Stimulated activated CD8-positive, alpha-beta memory T cell treated with anti-CD3 and anti-CD28 coated beads, Interleukin-2, amount 100 ng/mL, for 1 hour (primary cell): ENCODE results near the gene ARSG.
"Not testable (repeated sequence)": the region's sequence is repeated elsewhere in the genome, so short reads cannot be mapped to it uniquely, and the experiment has no call there.

Experiments
- DNase-seq, 2 donors: peaks; one replicate each; pipeline ENCODE4 v3.0.0-alpha.2; 2020; ENCODE audit warnings: low read depth in 2 of 2

ARSG gene

GRCh38 chr17:68396226-68397107, 105.2 kb downstream of the ARSG start:
- DNase-seq = no peak

GRCh38 chr17:68397108-68397536, 105.8 kb downstream of the ARSG start:
- no peak for DNase-seq

GRCh38 chr17:68398691-68399637, 107.7 kb downstream of the ARSG start:
- DNase-seq = no peak

GRCh38 chr17:68399638-68400403, 108.5 kb downstream of the ARSG start:
- DNase-seq = no peak

- DNase-seq = no peak
Observed at GRCh38 chr17:68400404-68400735, 109.1 kb downstream of the ARSG start.

DNA sequence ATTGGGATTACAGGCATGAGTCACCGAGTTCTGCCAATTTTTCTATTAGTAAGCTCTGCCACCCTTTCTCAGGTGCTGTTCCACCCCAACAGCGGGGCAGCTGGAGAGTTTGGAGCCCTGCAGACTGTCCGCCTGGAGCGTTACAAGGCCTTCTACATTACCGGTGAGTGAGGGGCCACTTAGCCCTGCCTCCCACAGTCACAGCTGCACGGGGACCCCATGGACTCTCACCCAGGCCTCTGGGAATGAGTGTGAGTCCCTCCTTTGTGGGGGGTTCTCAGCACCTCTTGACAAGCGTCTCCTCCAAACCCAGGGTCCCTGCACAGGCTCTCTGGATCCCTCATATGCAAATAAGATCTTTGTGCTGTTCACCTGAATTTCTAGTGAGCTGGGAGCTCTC, 110.0 kb downstream of the ARSG start:
- no peak for DNase-seq

GRCh38 chr17:68403122-68403521, 111.8 kb downstream of the ARSG start:
- no peak for DNase-seq

DNA sequence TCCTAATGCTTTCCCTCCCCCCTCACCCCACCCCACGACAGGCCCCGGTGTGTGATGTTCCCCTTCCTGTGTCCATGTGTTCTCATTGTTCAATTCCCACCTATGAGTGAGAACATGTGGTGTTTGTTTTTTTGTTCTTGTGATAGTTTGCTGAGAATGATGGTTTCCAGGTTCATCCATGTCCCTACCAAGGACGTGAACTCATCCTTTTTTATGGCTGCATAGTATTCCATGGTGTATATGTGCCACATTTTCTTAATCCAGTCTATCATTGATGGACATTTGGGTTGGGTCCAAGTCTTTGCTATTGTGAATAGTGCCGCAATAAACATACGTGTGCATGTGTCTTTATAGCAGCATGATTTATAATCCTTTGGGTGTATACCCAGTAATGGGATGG, 112.5 kb downstream of the ARSG start:
- not testable (repeated sequence) for DNase-seq

GRCh38 chr17:68407656-68408055, 116.4 kb downstream of the ARSG start:
- DNase-seq = not testable (repeated sequence)

- DNase-seq = peak in 1 of 2 donors; percentile 35
Observed at GRCh38 chr17:68413597-68414560, 122.6 kb downstream of the ARSG start.

- DNase-seq = not testable (repeated sequence)
Observed at GRCh38 chr17:68414901-68415300, 123.6 kb downstream of the ARSG start.

GRCh38 chr17:68417317-68417716, 126.0 kb downstream of the ARSG start:
- DNase-seq = no peak

DNA sequence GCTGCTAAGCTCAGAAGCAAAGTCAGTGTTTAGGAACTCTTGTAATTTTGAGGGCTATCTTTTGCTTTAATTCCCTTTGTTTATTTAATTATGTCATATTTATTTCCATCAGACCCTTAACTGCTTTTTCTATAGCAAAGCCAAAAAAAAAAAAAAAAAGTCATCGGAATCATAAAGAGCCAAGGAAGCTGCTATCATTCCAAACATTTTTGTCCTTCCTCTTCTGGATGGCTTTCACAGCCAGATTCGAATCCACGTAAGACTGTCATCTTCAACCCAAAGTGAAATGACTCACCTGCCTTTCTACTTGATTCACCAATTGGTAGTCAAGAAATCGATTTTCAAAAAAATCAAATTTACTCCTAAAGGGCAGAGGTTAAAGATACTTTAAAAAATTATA, 127.6 kb downstream of the ARSG start:
- no peak for DNase-seq

DNA sequence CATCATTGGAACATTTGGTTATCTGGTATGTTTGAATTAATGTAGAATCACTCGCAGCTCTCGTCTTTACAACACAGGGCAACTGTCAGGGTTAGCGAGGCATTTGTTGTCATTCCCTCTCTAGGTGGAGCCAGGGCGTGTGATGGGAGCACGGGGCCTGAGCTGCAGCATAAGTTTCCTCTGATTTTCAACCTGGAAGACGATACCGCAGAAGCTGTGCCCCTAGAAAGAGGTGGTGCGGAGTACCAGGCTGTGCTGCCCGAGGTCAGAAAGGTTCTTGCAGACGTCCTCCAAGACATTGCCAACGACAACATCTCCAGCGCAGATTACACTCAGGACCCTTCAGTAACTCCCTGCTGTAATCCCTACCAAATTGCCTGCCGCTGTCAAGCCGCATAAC, 128.8 kb downstream of the ARSG start:
- DNase-seq = no peak

GRCh38 chr17:68421486-68421885, 130.2 kb downstream of the ARSG start:
- no peak for DNase-seq

GRCh38 chr17:68422821-68423220, 131.5 kb downstream of the ARSG start:
- no peak for DNase-seq

GRCh38 chr17:68423251-68423650, 132.0 kb downstream of the ARSG start:
- no peak for DNase-seq

DNA sequence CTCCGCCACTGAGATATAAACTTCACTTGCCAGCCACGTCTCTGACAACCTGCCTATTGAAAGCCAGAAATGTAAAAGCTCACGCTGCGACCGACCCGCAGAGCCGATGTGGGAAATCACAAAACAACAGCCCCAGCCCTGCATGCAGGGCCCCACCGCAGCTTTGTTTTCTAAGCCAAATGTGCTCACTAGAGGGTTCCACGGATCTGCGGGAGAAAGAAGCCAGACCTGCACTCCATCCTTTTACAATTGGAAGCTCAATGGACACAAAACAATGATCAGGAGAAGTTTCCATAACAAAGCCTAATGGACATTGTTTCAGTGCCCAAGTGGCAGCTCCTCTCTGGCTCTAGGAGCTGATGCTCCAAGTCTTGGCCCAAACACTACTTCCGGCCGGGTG, 132.9 kb downstream of the ARSG start:
- DNase-seq = no peak

DNA sequence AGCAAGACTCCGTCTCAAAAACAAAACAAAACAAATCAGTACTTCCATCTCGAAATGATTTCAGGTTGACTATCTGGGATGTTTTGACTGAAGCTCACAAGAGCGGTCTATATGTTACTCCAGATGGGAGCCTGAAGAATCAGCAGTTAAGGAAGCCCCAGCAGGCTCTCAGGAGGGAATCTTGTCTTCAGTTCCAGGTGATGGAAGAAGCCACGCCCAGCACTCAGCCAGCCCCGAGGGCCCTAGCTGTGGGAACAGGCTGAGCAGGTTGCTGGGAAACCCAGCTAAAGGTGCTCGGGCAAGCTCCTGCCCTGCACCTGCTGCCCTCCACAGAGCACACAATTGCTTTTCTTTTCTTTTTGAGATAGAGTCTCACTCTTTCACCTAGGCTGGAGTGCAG, 133.6 kb downstream of the ARSG start:
- DNase-seq = no peak

GRCh38 chr17:68425979-68426378, 134.7 kb downstream of the ARSG start:
- no peak for DNase-seq

- no peak for DNase-seq
Observed at GRCh38 chr17:68427575-68427974, 136.3 kb downstream of the ARSG start.
